Kidney capillary endothelial cell (primary cell): ENCODE data around the gene NHERF2.

Experiments
- DNase-seq: peaks from one replicate; pipeline ENCODE4 v3.0.0-alpha.2; 2018; ENCODE audit warnings: low spot score

The NHERF2 gene

GRCh38 chr16:2026461-2027023 is at the start of gene NHERF2:
Gene NHERF2 (plus strand): TSS chr16:2026902. CDS start chr16:2027006, 104 bp downstream.
- no peak for DNase-seq

- no peak for DNase-seq
Measured at GRCh38 chr16:1976951-1977874, 49.5 kb upstream of the NHERF2 start.

GRCh38 chr16:1977875-1978268 is 48.8 kb upstream of the NHERF2 start:
- no peak for DNase-seq

- no peak for DNase-seq
Measured at GRCh38 chr16:1978476-1979120, 48.1 kb upstream of the NHERF2 start.

- DNase-seq = no peak
Measured at GRCh38 chr16:1979271-1980029, 47.3 kb upstream of the NHERF2 start.

- no peak for DNase-seq
Measured at GRCh38 chr16:1980030-1980769, 46.5 kb upstream of the NHERF2 start.

GRCh38 chr16:1980770-1981087 is 46.0 kb upstream of the NHERF2 start:
- no peak for DNase-seq

GRCh38 chr16:1981398-1981836 is 45.3 kb upstream of the NHERF2 start, which contains the start of gene NOXO1:
Gene NOXO1 (minus strand): TSS chr16:1981469. CDS start chr16:1981179, 290 bp downstream.
- no peak for DNase-seq

- DNase-seq = no peak
Measured at GRCh38 chr16:1982013-1982433, 44.7 kb upstream of the NHERF2 start.

- no peak for DNase-seq
Measured at GRCh38 chr16:1982991-1983543, 43.6 kb upstream of the NHERF2 start.

- peak; percentile 84 for DNase-seq
Measured at GRCh38 chr16:1983544-1984346, 43.0 kb upstream of the NHERF2 start, which contains the start of gene GFER. Gene GFER (plus strand): TSS chr16:1984193. CDS start chr16:1984219, 26 bp downstream.

- no peak for DNase-seq
Measured at GRCh38 chr16:1984347-1985225, 42.1 kb upstream of the NHERF2 start.

- no peak for DNase-seq
Measured at GRCh38 chr16:1985466-1986150, 41.1 kb upstream of the NHERF2 start.

GRCh38 chr16:1987198-1987597 is 39.5 kb upstream of the NHERF2 start:
- no peak for DNase-seq

- no peak for DNase-seq
Measured at GRCh38 chr16:1989209-1990100, 37.2 kb upstream of the NHERF2 start, which contains the start of gene SYNGR3. Gene SYNGR3 (plus strand): TSS chr16:1989970. CDS start chr16:1990103, 133 bp downstream.

GRCh38 chr16:1990101-1990350 is 36.7 kb upstream of the NHERF2 start:
- DNase-seq = no peak

GRCh38 chr16:1990351-1991134 is 36.2 kb upstream of the NHERF2 start:
- DNase-seq = no peak
